EH (cell line): ENCODE data around the gene IFI27.
"Not testable (repeated sequence)": the region's sequence is repeated elsewhere in the genome, so short reads cannot be mapped to it uniquely, and the experiment has no call there.

Experiments used
- DNase-seq: peaks from one replicate; pipeline ENCODE4 v3.0.0-alpha.2; 2015; ENCODE audit warnings: low read depth

IFI27 gene

GRCh38 chr14:94110552-94111181 lies at the start of gene IFI27:
TSS of gene IFI27 (plus strand) at chr14:94110736.
- peak; percentile 71 for DNase-seq

GRCh38 chr14:94062344-94062940 lies 48.1 kb upstream of the IFI27 start:
- peak; percentile 65 for DNase-seq

GRCh38 chr14:94066089-94066676 lies 44.4 kb upstream of the IFI27 start:
- DNase-seq = no peak

GRCh38 chr14:94072076-94072475 lies 38.5 kb upstream of the IFI27 start:
- not testable (repeated sequence) for DNase-seq

- no peak for DNase-seq
Observed at GRCh38 chr14:94074534-94074933, 36.0 kb upstream of the IFI27 start.

GRCh38 chr14:94075008-94075407 lies 35.5 kb upstream of the IFI27 start:
- DNase-seq = no peak

GRCh38 chr14:94077111-94077821 lies 33.3 kb upstream of the IFI27 start:
- DNase-seq = no peak

- DNase-seq = no peak
Observed at GRCh38 chr14:94077823-94078222, 32.7 kb upstream of the IFI27 start.

- peak; percentile 65 for DNase-seq
Observed at GRCh38 chr14:94079891-94080620, 30.5 kb upstream of the IFI27 start.

GRCh38 chr14:94080621-94081385 lies 29.7 kb upstream of the IFI27 start, which contains the start of the genes DDX24 and IFI27L1:
TSS of gene DDX24 (minus strand) at chr14:94081202. CDS start at chr14:94079742, 1,460 bp downstream.
TSS of gene IFI27L1 (plus strand) at chr14:94081310. CDS start at chr14:94096938, 15,628 bp downstream.
- DNase-seq = peak; percentile 94

- no peak for DNase-seq
Observed at GRCh38 chr14:94081386-94081820, 29.1 kb upstream of the IFI27 start.

GRCh38 chr14:94087891-94088290 lies 22.6 kb upstream of the IFI27 start:
- no peak for DNase-seq

- peak; percentile 75 for DNase-seq
Observed at GRCh38 chr14:94088516-94088915, 22.0 kb upstream of the IFI27 start.

- DNase-seq = peak; percentile 71
Observed at GRCh38 chr14:94089479-94089878, 21.1 kb upstream of the IFI27 start.

GRCh38 chr14:94093418-94093817 lies 17.1 kb upstream of the IFI27 start:
- DNase-seq = no peak

- no peak for DNase-seq
Observed at GRCh38 chr14:94097091-94097490, 13.4 kb upstream of the IFI27 start.

- DNase-seq = peak; percentile 45
Observed at GRCh38 chr14:94098326-94098992, 12.1 kb upstream of the IFI27 start.

- DNase-seq = no peak
Observed at GRCh38 chr14:94099006-94099405, 11.5 kb upstream of the IFI27 start.

- DNase-seq = peak; percentile 96
Observed at GRCh38 chr14:94100847-94101246, 9.7 kb upstream of the IFI27 start.

- no peak for DNase-seq
Observed at GRCh38 chr14:94101748-94102147, 8.8 kb upstream of the IFI27 start.
